CD1c-positive myeloid dendritic cell (primary cell): Measurements from ENCODE around the gene AGBL4.
"Not testable (repeated sequence)": the region's sequence is repeated elsewhere in the genome, so short reads cannot be mapped to it uniquely, and the experiment has no call there.

Source experiments
- DNase-seq: peaks from one replicate; pipeline ENCODE4 v3.0.0-alpha.2; 2016; ENCODE audit errors: extremely low spot score

AGBL4 gene

GRCh38 chr1:50023292-50024159, at the start of gene AGBL4:
TSS of gene AGBL4 (minus strand) at chr1:50023954.
- DNase-seq, result peak; percentile 34

DNA sequence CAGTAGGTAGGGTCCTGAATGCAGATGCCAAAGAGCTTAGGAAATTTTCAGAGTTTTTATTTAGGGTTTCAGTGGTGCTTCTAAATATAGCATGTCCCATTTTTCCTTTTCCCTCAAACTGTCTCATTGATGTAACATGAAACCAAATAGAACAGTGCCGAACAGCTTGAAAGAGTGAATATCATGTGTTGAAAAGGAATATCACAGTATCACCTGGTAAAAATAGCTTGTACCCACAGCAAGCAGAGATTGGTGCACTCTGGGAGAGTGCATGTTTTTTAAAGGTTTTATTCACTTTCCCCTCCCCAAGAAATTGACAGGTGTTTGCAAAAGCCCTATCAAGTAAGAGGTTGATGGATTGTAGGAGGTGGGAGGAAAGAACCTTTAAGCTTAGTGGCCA, 43.1 kb upstream of the AGBL4 start:
- DNase-seq, result no peak

DNA sequence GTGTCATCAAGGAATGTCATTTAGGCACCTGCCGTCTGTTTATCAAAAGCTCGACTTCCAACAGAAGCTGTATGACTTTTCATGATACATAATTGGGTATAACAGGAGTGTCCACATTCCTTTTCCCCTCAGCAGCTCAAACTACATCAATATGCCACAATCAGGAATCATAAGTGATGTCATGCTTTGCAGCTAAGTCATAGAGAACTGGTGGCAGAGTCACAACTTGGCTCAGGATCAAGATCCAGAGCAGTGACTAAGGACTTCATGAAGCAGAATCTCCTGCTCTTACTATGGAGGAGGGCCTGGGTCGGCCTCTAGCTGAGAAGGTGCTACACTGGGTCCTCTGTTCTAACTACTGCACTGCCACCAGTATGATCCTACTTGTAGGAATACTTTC, 36.5 kb upstream of the AGBL4 start:
- no peak for DNase-seq

DNA sequence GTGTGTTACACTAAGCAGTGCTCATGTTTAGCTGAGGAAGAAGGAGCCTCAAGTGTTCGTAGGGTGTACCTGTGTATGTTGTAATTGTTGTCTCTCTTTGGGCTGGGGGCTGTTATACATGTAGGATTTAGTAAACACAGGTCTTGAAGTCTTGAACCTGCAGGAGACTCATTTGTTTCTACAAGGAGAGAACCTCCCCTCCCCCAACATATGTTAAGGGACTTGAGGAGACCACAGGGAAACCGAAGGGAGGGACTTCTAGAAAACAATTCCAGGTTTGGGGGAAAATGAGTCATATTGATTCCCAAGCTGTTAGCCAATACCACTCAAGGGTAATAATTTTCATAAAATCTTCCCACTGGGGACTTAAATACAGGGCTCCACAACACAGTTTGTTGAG, 25.0 kb upstream of the AGBL4 start:
- no peak for DNase-seq

DNA sequence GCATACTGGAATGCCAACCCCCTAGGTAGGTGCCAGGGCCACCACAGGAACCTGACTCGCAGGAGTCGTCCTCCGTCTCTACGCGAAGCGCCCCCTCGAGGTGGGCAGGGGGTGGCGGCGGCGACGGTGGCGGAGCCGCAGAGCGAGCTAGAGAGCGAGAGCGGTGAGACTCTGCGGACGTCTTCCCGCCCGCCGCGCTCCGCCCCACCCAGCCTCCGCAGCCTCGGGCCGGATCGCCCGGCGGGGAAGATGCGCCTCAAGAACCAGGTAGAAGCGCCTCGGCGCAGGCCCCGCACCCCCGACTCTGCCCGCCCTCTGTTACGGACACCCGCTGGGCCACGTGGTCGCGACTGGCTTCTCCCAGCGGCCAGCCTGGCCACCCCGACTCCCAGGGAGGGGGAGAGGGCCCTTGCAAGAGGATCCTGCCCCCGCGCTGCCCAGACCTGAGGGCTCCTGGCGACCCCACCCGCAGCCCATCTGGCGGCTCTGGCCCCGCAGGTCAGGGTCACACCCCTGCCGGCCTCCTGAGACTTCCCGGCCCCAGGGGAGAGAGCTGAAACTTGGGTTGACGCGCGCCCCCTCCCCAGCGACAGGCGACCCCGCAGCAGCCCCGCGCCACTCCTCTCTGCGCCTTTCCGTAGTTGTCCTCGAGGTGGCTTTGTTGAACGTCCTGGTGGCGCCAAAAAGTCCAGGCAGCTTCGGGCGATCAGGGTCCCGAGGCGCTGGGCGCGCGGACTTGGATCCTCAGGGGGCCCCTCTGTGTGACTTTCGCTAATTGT, 24.4 kb upstream of the AGBL4 start:
- DNase-seq, result no peak

DNA sequence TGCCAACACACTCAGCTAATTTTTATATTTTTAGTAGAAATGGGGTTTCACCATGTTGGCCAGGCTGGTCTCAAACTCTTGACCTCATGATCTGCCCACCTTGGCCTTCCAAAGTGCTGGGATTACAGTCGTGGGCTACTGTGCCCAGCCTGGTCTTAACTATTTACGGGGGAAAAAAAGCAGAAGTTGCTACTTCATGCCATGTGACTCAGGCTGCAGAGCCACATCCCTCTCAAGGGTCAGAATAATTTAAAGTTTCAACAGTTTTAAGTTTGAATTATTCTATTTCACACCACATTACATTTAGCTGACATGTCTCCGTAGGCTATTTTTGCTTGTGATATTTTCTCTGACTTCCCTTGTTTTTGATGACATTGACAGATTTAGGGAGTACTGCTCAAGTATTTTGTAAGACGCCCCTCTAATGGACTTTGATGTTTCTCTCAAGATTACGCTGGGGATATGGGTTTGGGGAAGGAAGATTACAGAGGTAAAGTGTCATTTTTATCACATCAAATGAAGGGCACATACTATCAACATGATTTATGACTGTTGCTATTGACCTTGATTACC, 14.6 kb upstream of the AGBL4 start:
- DNase-seq, result no peak

- no peak for DNase-seq
These were observed 4.0 kb upstream of the AGBL4 start for GRCh38 chr1:50027794-50028193.

- no peak for DNase-seq
These were observed 28.0 kb downstream of the AGBL4 start for GRCh38 chr1:49995734-49996133.

GRCh38 chr1:49971088-49971487, 52.7 kb downstream of the AGBL4 start:
- no peak for DNase-seq

- no peak for DNase-seq
These were observed 72.4 kb downstream of the AGBL4 start for GRCh38 chr1:49951385-49951784.

GRCh38 chr1:49915301-49915700, 108.5 kb downstream of the AGBL4 start:
- DNase-seq, result not testable (repeated sequence)

DNA sequence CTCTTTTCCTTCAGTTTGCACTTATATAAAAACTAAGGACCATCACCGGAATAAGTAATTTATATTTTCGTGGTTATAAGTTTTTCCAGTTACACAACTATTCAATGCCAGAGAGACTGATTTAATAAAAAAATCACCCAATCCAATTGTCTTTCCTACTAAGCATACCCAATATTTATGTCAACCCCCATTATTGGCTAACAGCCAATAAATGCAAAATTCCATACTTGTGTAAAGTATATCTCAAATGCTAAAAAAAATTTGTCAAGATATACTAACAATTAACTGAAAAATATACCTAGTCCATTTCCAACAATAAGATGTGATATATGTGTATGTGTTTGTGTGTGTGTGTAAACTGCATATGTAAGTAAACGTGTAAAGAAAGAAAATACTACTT, 117.4 kb downstream of the AGBL4 start:
- no peak for DNase-seq

DNA sequence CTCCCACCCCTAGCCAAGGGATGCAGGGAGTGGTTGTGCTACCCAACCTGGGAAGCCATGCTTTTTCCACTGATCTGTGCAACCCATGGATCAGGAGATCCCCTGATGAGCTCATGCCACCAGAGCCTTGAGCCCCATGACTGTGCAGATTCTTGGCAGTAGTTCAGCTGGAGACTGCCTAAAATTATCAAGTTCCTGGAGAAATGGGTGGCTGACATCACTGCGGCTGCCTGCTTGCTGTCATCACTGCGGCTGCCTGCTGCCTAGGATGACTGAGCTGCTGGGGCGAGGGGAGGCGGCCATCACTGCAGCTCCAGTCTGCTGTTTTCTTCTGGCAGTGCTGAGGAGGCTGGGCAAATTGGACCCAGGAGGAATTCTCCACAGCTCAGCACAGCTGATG, 159.2 kb downstream of the AGBL4 start:
- DNase-seq, result no peak

DNA sequence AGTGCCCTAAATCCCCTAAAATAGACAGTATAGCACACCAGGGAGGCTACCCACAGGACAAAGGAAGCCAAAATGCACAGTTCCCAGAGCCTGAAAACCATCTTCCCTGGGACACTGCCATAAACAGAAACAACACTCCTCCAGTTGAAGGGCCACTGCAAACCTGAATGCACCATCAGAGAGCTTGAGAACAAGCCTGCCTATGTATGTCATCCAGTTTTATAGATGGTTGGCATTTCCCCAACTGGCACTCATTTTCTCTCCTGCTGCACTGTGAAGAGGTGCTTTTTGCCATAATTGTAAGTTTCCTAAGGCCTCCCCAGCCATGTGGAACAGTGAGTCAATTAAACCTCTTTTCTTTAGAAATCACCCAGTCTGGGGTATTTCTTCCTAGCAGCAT, 169.0 kb downstream of the AGBL4 start:
- DNase-seq, result no peak

GRCh38 chr1:49842596-49842995, 181.2 kb downstream of the AGBL4 start:
- DNase-seq, result no peak

DNA sequence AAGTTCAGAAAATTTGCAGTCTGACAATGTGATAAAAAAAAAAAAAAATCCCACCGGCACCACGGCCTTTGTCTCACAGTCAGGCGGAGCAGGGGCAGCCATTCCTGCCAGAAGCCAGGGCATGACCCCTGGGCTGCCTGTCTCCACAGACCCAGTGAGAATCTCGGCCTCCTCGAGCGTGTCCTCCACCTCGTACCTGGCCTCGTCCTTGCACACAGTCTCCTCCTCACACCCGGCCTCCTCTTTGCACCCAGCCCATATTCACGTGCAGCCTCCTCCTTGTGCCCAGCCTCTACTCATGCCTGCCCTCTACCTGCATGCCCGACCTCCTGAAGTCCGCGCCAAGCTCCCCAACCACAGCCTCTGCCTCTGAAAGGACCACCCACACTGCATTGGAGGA, 182.0 kb downstream of the AGBL4 start:
- DNase-seq, result no peak

GRCh38 chr1:49824261-49824660, 199.5 kb downstream of the AGBL4 start:
- DNase-seq, result no peak

GRCh38 chr1:49817681-49818080, 206.1 kb downstream of the AGBL4 start:
- DNase-seq, result no peak

DNA sequence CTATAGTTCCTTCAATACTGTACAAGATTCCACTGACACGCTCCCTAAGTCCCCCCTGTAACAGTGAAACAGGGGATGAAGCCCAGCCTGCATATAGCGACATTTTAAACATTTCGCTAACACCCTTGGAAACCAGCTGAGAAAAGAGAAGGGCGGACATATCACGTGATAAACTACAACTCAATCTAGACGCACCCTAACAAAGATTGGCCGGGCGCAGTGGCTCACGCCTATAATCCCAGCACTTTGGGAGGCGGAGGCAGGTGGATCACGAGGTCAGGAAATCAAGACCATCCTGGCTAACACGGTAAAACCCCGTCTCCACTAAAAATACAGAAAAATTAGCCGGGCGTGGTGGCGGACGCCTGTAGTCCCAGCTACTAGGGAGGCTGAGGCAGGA, 236.7 kb downstream of the AGBL4 start:
- not testable (repeated sequence) for DNase-seq

DNA sequence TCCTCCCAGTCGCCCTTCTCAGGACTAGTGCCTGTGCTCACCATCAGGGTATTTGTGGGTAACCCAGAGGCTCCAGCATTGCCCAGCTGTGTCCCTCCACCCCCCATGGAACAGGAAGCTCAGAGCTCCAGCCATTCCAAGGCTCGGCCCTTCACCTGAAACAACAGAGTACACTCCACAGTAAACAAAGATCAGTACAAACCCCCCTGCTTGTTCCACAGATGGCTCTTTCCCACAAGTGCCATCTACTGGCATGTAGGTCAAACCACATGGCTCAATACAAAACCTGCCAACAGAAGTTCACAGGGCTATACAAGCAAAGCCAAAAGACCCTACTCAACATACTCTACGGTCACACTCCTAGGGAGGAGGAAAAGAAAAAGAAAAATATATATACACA, 258.7 kb downstream of the AGBL4 start:
- DNase-seq, result no peak

DNA sequence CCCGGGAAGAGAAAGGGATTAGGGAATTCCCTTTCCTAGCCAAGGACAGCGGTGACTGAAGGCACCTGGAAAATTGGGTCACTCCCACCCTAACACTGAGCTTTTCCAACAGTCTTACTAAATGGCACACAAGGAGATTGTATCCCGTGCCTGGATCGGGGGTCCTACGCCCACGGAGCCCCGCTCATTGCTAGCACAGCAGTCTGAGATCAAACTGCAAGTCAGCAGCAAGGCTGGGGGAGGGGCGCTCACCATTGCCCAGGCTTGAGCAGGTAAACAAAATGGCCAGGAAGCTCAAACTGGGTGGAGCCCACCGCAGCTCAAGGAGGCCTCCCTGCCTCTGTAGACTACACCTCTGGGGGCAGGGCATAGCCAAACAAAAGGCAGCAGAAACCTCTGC, 285.6 kb downstream of the AGBL4 start:
- DNase-seq, result not testable (repeated sequence)

- DNase-seq, result no peak
These were observed 295.4 kb downstream of the AGBL4 start for GRCh38 chr1:49728377-49728776.

- DNase-seq, result no peak
These were observed 300.1 kb downstream of the AGBL4 start for GRCh38 chr1:49723662-49724061.
